Non-pigmented ciliary epithelial cell (primary cell): ENCODE measurements around the gene PLXND1.
A peak's percentile ranks its signal among the peaks of the same experiment; 100 is the strongest.
"Not testable (repeated sequence)": the region's sequence is repeated elsewhere in the genome, so short reads cannot be mapped to it uniquely, and the experiment has no call there.

Source experiments
- DNase-seq: peaks from one replicate; pipeline ENCODE4 v3.0.0-alpha.2; 2010; ENCODE audit warnings: low read depth

PLXND1 gene

DNA sequence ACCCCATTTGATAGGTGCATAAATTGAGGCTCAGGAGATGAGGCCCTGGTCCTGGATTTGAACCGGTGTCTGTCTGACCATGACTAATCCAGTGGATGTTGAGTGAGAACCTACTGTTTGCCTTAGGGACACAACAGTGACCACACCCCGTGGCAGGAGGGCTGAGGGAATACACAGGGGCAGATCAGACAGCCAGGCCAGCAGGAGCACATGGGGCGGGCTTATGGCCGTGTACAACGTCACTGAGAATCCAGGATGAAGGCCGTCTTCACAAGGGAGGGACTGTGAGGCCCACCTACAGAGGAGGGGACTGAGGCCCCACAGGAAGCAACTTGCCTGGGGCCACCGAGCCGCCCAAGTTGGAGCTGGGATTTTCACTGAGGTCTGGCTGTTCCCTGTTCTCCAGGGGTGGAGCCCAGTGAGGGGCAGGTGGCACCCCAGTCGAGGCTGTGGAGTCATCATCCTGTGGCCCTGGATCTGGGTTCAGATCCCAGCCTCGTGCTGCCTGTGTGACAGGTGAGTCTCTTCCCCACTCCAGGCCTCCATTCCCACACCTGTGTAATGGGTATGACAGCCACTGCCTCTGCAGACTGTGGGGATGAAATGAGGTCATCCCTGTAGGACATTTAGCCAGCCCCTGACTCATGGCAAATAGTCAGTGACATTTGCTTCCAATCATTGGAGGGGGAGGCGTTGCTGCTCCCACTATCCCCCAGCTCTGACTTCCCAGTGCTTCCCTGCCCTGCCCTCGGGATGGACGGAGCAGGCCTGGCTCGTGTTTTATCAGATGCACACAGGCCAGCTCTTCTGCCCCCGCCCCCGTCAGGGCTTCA lies 6.3 kb upstream of the PLXND1 start:
- no peak for DNase-seq

DNA sequence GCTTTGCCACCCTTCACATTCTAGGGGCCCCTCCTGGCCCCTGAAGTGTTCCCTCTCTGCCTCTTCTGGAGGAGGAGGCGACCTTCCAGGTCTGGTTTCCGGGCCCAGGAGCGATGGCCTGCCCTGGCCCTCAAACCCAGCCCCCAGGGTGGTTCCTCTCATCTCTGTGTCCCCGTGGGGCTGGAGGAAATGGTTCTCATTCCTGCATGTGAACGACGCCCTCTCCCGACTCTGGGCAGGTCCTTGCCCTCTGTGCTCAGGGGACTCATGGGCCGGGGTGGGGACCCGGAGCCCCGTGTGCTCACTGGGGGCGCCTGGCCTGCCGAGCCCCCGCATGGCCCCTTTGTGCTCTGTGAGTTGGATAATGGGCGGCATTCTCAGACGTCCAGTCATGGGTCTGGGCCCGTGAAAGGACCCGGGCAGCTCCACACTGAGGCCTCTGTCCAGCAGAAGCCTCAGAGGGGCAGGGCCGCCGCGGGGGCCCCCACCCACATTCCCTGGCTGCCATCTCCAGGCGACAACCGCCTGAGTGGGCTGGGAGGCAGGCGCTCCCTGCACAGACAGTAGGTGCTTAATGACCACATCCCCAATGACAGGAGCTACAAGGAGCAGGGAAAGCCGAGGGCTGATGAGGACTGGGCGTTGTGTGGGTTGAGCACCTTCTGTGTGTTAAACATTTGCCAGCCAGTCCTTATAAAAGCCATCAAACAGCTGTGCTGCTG lies 5.5 kb upstream of the PLXND1 start:
- no peak for DNase-seq

DNA sequence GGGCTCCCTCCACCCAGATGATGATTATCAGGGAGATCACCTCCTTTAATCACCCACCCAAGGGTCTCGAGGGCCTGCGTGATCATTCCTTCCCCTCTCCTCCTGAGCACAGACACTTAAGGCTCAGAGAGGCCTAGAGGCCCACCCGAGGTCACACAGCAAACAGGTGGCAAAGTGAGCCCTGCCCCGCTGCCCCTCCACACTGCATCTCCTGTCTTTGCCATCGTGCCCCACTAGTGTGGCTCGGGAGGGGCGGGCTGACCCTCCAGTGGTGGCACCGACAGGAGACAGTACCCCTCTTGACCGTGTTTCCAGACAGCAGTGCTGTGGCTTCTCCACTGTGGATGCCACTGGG lies 4.9 kb upstream of the PLXND1 start:
- no peak for DNase-seq

DNA sequence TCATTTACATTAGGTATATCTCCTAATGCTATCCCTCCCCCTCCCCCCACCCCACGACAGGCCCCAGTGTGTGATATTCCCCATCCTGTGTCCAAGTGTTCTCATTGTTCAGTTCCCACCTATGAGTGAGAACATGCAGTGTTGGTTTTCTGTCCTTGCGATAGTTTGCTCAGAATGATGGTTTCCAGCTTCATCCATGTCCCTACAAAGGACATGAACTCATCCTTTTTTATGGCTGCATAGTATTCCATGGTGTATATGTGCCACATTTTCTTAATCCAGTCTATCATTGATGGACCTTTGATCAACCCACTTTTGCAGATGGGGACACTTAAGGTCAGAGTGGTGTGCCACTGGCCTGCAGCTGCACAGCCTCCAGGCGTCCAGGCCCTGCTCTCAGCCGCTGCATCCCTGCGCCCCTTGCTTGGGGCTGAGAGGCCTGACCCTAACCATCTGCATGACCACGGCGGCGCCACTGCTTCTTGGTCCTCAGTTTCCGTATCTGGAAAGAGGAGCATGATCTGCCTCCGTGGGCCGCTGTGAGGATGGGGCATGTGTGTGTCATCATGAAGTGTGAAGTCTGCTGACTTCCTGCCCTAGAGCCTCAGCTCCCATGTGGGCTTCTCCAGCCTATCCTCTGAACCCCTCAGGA lies 4.4 kb upstream of the PLXND1 start:
- DNase-seq = not testable (repeated sequence)

DNA sequence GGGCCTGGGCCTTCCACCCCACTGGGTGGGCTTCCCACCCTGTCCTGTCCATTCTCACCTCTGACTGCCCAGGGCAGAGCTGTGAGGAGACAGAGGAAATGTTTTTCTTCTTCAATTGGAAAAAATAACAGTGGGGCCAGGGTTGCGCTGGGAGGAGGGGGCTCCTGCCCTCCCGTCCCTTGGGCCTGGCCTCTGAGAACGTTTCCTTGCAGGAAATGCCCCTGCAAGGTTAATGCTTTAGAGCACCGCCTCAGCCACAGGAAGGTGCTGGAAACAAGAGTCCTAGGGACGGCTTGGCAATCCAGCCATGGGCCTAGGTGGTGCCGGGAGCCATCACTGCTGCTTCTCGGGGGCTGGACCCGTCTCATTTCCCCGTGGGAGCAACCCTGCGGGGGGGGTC lies 3.8 kb upstream of the PLXND1 start:
- no peak for DNase-seq

DNA sequence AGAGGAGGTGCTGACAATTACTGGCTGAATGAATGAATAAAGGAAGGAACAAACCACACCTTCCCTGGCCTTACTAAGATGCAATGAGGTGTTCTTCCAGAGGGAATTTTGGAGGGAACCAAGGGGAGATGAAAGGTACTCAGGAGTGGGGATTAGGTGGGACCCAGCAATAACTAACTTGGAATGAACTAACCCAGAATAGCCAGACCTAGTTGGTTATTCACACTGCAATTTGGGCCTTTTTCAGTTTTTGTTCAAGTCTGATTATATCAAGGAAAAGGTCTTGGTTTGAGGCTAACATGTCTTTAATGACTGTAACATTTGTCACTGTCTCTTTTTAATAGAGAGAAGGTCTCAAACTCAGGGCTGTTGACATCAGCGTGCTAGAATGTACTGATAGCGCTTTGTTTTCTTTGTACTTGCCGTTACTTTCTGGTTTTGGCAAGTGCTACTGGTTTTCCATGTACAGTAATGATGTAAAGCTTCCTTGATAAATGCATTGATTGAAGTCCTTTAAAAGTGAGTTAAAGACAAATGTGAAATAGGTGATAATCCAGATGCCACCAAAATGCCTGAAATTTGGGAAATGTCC lies 3.2 kb upstream of the PLXND1 start:
- no peak for DNase-seq

DNA sequence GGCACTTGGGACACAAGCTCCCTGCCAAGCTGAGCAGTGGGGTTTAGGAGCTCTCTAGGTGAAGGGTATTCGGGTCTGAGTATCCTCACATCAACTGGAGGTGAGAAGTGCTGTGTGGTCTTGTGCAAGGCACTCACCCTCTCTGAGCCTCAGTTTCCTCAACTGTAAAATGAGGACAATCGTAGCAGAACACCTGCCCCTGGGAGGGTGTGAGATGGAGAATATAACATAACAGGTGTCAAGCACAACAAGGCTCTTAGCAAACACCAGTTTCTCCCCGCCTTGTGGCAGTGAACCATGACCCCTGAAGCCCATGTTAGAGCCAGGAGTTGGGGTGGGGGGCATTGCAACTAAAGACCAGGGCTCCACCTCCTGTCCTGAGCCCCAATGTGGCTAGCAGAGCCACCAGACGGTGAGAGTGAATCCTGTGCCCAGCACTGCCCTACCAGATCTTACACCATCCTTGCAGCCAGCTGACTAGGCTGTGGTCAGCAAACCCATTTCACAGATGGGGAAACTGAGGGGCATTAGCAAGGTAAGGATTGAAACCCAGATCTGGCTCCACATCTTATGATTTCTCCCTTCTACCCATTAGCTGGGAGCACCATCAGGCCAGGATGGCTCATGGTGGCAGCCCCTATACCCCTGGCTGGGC lies 2.6 kb upstream of the PLXND1 start:
- no peak for DNase-seq

DNA sequence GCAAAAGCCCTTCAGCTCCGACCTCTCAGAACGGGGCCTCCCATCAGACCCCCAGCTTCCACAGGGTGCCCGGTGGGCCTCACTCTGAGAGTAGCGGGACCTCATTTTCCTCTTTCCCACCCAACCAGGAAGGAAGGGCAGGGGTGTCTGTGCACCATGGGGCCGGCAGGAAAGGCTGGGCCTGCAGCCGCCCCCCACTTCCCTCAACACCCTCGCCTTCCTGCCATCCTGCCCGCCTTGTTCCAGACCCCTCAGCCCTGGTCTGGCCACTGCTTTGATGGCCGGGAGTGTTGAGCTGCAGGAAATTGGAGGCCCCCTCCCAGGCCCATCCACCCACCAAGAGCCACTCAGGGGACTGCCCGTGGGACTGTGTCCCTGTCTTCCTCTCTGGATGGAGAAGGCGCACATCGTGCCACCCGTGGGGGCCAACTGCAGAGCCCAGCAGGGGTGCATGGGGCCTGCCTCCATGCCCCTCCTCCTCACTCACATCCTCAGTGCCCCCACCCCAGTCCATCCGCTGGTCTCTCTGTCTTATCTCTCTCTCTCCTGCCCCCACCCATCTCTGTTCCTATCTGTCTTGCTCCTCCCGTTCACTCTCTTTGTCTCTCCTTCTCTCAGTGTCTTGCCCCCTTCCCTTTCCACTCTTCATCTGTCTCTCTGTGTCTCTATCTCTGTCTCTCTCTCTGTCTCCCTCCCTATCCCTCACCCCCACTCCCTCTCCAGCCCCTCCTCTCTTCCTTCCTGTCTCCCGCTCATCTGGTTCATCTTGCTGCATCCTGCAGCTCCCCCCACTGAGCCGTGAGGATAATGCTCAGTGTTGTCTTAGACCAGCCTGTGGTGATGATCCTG lies 1.8 kb upstream of the PLXND1 start:
- no peak for DNase-seq

DNA sequence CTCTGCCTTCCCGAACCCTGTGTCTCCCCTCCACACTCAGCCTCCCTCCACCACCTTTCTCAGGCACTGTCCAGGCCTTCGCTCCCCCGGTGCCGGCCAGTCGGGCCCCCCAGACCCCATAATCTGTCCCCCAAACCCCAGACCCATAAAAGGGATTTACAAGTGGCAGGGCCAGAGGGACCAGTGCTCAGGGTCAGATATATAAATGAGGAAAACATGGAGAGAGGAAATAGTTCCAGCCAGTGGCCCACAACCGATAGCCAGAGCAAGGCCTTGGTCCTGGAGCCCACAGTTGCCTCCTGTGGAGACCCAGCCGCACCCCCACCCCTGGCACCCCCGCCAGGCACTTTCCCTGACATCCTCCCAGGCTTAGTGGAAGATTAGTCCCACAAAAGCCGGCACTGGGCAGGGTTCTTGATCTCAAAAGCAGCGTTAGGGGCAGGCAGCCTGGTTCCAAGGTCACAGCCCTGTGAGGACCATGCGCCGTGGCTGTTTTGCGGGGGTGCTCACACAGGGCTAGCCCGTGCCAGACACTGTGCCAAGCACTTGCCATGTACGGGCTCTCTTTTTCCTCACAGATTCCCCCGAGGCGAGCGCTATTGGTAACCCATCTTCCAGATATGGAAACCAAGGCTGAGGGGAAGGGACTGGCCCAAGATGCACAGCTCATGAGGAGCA lies 1.1 kb upstream of the PLXND1 start:
- no peak for DNase-seq

DNA sequence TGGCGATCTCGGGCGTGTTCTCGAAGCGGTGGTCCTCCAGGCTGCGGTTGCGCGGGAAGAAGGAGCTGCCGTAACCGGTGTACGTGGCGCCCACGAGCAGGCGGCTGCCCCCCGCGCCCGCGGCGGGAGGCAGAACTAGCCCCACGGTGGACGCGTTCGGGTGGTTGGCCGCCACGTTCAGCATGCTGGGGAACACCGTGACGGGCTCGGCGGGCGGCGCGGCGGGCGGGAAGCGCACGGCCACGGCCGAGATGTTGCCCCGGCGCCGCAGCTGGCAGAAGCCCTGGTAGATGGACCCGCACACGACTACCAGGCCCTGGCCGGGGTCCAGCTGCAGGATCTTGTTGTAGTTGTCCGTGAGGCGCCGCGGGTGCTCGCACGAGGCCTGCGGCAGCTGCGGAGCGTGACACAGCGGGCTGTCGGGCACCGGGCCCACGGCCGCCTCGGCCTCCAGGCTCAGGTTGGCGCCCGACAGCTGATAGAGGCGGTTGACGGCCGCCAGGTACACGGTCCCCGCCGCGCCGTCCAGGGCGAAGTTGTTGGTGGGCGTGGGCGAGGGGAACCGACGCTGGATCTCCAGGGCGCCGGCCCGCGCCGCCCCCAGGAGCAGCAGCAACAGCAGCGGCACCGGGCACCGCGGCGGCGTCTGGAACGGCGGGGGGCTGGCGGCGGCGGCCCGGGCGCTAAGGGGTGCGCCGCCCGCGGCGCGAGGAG lies 397 bp downstream of the PLXND1 start:
- no peak for DNase-seq

DNA sequence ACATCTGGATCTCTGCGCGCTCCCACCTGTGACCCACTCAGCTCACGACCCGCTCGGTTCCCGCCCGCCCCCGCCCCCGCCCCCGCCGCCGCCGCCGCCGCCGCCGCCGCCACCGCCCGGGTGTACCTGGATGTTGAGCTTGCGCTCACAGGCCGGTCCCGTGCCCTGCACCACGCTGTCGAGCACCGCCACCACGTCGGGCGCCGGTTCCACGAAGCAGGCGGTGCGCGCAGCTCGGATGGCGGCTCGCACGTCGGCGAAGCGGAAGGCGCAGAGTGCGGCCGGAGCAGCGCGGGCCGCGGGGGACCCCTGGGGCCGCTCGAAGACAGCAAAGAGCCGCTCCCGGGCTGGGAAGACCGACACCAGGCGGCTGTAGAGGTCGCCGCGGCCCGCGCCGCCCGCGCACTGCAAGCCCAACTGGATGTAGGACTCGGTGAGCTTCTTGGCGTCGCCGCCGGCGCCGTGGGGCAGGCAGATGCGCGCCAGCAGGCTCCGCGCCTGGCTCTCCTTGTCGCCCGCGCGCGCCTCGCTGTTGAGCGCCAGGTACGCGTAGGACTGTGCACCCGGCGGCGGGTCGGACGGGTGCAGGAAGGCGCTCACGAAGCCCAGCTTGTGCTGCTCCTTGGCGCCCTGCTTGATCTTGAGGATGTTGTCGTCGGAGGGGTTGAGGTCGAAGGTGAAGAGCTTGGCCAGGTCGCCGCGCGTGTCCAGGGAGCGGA lies 1.1 kb downstream of the PLXND1 start:
- no peak for DNase-seq

DNA sequence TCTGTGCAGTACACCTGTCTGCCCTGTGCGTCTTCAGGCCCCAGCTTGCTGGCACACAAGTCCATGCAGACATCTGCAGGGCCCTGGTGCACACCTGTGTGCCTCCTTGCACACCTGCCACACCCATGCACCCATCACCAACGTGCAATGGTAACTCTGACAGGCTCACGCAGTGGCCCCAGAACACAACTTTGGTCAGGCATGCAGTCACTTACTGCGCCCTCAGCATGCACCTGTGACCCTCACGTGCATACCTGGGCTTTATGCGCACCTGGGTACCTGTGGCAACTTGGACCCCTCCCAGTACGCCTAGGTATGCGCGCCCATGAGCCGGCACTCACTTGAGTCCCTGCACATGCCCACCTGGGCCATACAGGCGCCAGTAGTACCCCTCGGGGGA lies 1.7 kb downstream of the PLXND1 start:
- no peak for DNase-seq

DNA sequence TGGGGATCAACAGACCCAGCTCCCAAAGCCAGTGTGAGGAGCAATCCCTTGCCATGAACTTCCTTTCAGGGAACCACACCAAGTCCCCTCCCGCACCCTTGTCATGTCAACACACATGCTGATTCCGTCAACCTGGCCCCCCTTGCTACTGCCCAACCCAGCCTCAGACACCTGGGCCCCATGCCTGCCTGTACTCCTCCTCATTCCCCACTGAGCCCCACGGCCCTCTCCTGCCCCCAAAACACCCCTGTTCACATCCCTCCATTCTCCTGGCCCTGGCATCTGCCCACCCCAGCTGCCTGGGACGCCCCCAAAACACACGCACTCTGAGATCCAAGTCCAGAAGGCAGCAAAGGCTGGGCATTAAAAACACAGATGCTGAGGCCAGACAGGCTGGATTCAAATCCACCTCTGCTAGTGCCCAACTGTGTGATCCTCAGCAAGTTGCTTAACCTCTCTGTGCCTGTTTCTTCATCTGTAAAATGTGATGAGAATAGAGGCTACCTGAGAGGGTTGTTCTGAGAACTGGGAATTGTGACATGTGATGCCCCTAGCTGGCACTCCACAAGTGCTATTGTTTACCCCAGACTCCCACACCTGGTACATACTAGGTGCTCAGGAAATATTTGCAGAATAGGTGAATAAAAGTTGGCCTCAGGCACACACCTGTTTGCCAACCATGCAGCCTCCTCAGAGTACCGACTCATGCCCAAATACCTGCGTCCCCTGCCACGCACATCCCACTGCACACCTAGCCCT lies 2.3 kb downstream of the PLXND1 start:
- no peak for DNase-seq

DNA sequence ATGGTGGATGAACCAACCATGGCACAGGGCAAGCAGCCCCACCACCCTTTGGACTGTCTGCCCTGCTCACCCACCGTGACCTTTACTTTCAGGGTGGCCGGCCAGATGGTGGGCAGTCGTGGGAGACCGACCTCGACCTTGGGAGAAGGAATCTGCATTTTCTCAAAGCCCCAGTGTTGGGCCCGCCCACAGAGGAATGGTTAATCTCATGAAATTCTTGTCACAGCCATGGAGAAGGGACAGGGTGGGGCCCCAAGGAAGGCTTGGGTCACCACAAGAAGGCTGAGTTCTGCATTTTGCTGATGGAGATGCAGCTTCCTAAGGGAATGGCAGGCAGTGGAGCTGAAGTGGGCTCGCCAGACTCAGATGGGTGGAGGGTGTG lies 2.9 kb downstream of the PLXND1 start:
- DNase-seq = no peak

DNA sequence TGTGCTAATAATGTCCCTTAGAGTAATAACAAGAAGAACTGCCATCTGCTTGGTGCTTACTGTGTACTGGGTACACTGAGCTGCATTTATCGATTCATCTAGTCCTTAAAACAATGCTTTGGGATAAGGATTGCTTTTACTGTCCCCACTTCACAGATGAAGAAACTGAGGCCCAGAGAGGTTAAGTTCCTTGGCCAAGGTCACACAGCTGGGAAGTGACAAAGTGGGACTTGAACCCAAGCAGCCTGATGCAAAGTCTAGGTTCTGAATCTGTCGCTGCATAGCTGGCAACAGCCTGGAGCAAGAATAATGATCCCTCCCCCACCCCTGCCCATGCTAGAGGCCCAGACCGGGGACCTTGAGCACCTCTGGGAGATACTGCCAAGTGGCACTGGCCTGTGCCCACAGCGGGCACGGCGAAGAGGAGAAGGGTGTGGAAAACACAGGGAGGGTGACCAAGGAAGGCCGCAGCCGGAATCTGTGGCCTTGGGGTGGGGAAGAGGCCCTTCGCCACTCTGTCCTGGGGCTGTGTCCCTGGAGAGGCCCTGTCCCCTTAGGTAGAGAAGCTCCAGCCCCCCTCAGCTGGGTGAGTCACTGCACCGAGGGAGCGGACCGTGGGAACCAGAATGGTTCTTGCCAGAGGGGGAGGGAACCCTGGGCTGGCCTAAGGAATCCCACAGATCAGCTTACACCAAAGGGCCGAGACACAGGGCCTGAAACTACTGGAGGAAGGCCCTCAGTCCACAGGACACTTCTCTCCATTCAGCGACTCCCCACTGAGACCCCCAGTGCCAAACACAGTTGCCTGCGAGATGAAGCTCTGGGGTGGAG lies 3.5 kb downstream of the PLXND1 start:
- DNase-seq = peak; percentile 77

DNA sequence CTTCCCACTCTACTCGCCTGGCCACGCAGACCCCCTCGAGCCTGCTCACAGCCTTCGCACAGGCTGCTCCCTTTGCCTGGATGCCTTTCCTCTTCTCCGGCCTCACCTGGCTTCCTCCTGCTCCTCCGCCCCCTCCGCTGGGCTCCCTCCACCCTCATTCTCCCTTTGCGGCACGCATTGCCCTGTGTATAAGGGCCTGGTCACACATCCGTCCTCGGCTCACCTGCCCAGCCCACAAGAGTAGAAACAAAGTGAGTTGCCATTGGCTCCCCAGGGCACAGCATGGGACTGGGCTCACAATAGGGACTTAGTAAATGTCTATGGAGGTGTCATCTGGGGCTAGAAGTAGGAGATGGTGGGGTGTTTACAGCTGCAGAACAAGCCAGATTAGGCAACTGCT lies 4.2 kb downstream of the PLXND1 start:
- no peak for DNase-seq

DNA sequence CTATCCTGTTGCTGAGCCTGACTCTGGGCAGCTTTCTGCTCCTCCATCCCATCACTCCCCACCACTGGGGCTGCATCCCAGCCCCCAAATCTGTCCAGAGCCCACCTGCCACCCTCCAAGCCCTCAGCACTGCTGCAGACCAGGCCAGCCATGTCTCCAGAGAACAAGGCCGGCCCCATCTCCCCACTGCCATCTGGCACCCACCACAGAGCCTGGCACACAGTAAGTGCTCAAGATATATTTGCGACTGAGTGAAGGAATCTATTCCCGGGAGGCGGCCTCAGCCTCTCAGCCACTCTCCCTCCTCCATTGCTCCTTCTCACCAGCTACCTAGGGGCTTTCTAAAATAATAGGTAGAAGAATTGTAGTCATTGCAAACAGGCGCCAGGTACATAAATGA lies 4.8 kb downstream of the PLXND1 start:
- no peak for DNase-seq

DNA sequence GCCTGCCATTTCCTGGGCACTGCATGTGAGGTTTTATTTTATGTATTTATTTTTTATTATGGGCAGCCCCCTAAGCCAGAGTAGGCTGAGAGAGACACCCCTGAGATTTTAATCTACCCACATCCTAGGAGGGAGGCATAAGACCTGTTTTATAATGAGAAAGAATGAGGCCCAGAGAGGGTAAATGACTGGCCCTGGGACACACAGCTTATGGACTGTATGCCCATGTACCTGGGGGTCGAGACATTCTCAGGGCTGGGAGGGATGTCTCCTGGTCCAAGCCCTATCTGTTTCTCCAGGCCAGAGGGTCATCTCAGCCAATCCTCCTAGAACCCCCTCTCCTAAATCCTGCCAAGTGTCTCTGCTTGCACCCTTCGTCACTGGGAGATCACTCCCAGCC lies 6.1 kb downstream of the PLXND1 start:
- no peak for DNase-seq
